Left ventricle myocardium inferior (tissue), 1 donor: Measurements from ENCODE around the gene POU4F2. TPM values are rescaled to one million over a fixed set of nuclear protein-coding genes. Genes with fewer than 3 reads are reported as not detected.
A peak's percentile ranks its signal among the peaks of the same experiment; 100 is the strongest.
"Not testable (repeated sequence)": the region's sequence is repeated elsewhere in the genome, so short reads cannot be mapped to it uniquely, and the experiment has no call there.

Experiments used
- DNase-seq: peaks from one replicate; pipeline ENCODE4 v3.0.0-alpha.2; 2020
- H3K27ac ChIP-seq: fragments of 200-600 bp; replicated peaks from 2 replicates; pipeline ENCODE4 v1.8.0; 2021
- H3K27me3 ChIP-seq: fragments of 200-600 bp; 2 replicates; pipeline ENCODE4 v1.8.0; 2021; ENCODE audit warnings: low read depth
- H3K36me3 ChIP-seq: fragments of 200-600 bp; 2 replicates; pipeline ENCODE4 v1.8.0; 2021
- H3K4me1 ChIP-seq: fragments of 200-600 bp; 2 replicates; pipeline ENCODE4 v1.8.0; 2021
- H3K4me3 ChIP-seq: fragments of 200-600 bp; 2 replicates; pipeline ENCODE4 v1.8.0; 2021; ENCODE audit warnings: mild to moderate bottlenecking, moderate library complexity
- H3K9me3 ChIP-seq: fragments of 200-600 bp; replicated peaks from 2 replicates; pipeline ENCODE4 v1.8.0; 2021
- CTCF ChIP-seq: fragments of 200-600 bp; IDR thresholded peaks from 2 replicates; pipeline ENCODE4 v1.8.0; 2021; ENCODE audit warnings: antibody characterized with exemption, mild to moderate bottlenecking, borderline replicate concordance
- intact Hi-C: fragments of 100-400 bp; cut with micrococcal nuclease; formaldehyde crosslinking; loops from one replicate; pipeline ENCODE4 v1.11.0; 2022
- total RNA-seq: library from RNA; stranded (reverse); fragmentation: NEBNext Ultra II Directional; extraction: Animal tissue kit (Norgen Biotek cat#: 25700); gene quantifications from one replicate; pipeline ENCODE4 v1.2.1, GENCODE V29; 2021
- donor health status: DM: no; HTN: yes; CAD: no; lungs with severe emphysema.

The POU4F2 gene
- total RNA-seq, 1 donor from 2014 or later, result not detected

GRCh38 chr4:146655521-146655856, 16.8 kb downstream of the POU4F2 start:
- Histone ChIP-seq H3K4me3 (peak overlapping the region; percentile 68), H3K9me3 (no peaks in the 10 kb centered on the region), H3K4me1 (peaks cover 18% of the 10 kb centered on the region), H3K27ac (no peak overlapping the region), H3K27me3 (peaks cover 96% of the 10 kb centered on the region), H3K36me3 (no peaks in the 10 kb centered on the region)
- no peak for DNase-seq
- no peak for TF ChIP-seq CTCF
- intact Hi-C loops, result no loop called here

GRCh38 chr4:146661367-146661766, 22.7 kb downstream of the POU4F2 start:
- Histone ChIP-seq H3K9me3 (no peaks in the 10 kb centered on the region), H3K36me3 (no peaks in the 10 kb centered on the region), H3K27ac (no peak overlapping the region), H3K4me3 (no peak overlapping the region), H3K27me3 (peaks cover 50% of the 10 kb centered on the region), H3K4me1 (no peaks in the 10 kb centered on the region)
- TF ChIP-seq CTCF, result no peak
- intact Hi-C loops, result no loop called here
- no peak for DNase-seq

- H3K27me3 ChIP-seq, result peaks cover 28% of the 10 kb centered on the region
- H3K9me3 ChIP-seq, H3K36me3 ChIP-seq, H3K4me3 ChIP-seq, intact Hi-C loops, H3K4me1 ChIP-seq, H3K27ac ChIP-seq, DNase-seq: not testable (repeated sequence)
Observed at GRCh38 chr4:146663968-146664311, 25.2 kb downstream of the POU4F2 start.

GRCh38 chr4:146674829-146675570, 36.3 kb downstream of the POU4F2 start:
- DNase-seq, result no peak
- H3K27me3 ChIP-seq, result peaks cover 9% of the 10 kb centered on the region
- intact Hi-C loops, result no loop called here
- no peak overlapping the region for H3K27ac ChIP-seq
- no peaks in the 10 kb centered on the region for H3K36me3 ChIP-seq
- H3K4me1 ChIP-seq, result no peaks in the 10 kb centered on the region
- H3K9me3 ChIP-seq, result peaks cover 10% of the 10 kb centered on the region
- H3K4me3 ChIP-seq, result no peak overlapping the region
- no peak for TF ChIP-seq CTCF

Other genes with a start within 250 kb of the POU4F2 start
- gene SLC10A7, start 117.0 kb upstream of the POU4F2 start, total RNA-seq, result 4.3 TPM